Naive thymus-derived CD8-positive, alpha-beta T cell (primary cell): ENCODE data around the gene TMEM95. TPM values are rescaled to one million over a fixed set of nuclear protein-coding genes. Genes with fewer than 3 reads are reported as not detected.

Experiments
- ATAC-seq, 2 donors: fragments of 150-1000 bp; cut with Tn5 transposase in 1 of 2; sonication (Bioruptor Pico), chemical (Tn5 transposase) in 1 of 2; 1 replicate in 1 of 2; 2 replicates in 1 of 2; pipeline ENCODE4 v1.10.0; 2021; ENCODE audit warnings: mild to moderate bottlenecking in 2 of 2, moderate library complexity in 2 of 2
- POLR2A ChIA-PET: fragments of 350-600 bp; sonication (Branson Sonifier 250); formaldehyde crosslinking; loops from one replicate; lab custom pipeline; 2021; ENCODE audit warnings: antibody characterized with exemption; lab: Charles Lee
- DNase-seq, 10 donors: peaks; one replicate each; pipeline versions ENCODE4 v3.0.0 to v3.0.0-alpha.2; 2020 to 2022
- H3K27ac Mint-ChIP-seq, 10 donors: one replicate each; pipeline ENCODE4 v1.8.0; 2020 to 2022; ENCODE audit warnings: mild to moderate bottlenecking in 10 of 10, mixed read lengths in 10 of 10, moderate library complexity in 4 of 10, inconsistent platforms in 1 of 10
- H3K27me3 Mint-ChIP-seq, 5 donors: one replicate each; pipeline ENCODE4 v1.8.0; 2021 to 2022; ENCODE audit warnings: mixed read lengths in 5 of 5
- H3K36me3 Mint-ChIP-seq, 3 donors: one replicate each; pipeline ENCODE4 v1.8.0; 2020 to 2022; ENCODE audit warnings: mixed read lengths in 3 of 3, mild to moderate bottlenecking in 2 of 3, inconsistent platforms in 1 of 3
- H3K4me1 Mint-ChIP-seq, 4 donors: one replicate each; pipeline ENCODE4 v1.8.0; 2021 to 2022; ENCODE audit warnings: mixed read lengths in 4 of 4
- H3K4me3 Mint-ChIP-seq, 10 donors: one replicate each; pipeline ENCODE4 v1.8.0; 2020 to 2022; ENCODE audit warnings: mild to moderate bottlenecking in 10 of 10, mixed read lengths in 10 of 10, moderate library complexity in 6 of 10, inconsistent platforms in 1 of 10
- H3K9me3 Mint-ChIP-seq, 9 donors: one replicate each; pipeline ENCODE4 v1.8.0; 2020 to 2022; ENCODE audit warnings: mixed read lengths in 9 of 9, mild to moderate bottlenecking in 3 of 9, inconsistent platforms in 1 of 9, moderate library complexity in 1 of 9
- polyA plus RNA-seq, 3 donors: library from polyadenylated mRNA; unstranded; fragments of 300-500 nt; fragmentation: Illumina TruSeq; gene quantifications; one replicate each; pipeline ENCODE4 v1.2.3, GENCODE V29; 2021
- total RNA-seq, 8 experiments: library from RNA in 2 of 8; stranded (reverse) in 2 of 8; gene quantifications; one replicate each; pipeline ENCODE4 v1.2.3 and lab custom pipeline; 2021 to 2026

The TMEM95 gene
- total and polyA plus RNA-seq, 5 experiments from 2014 or later, result not detected

DNA sequence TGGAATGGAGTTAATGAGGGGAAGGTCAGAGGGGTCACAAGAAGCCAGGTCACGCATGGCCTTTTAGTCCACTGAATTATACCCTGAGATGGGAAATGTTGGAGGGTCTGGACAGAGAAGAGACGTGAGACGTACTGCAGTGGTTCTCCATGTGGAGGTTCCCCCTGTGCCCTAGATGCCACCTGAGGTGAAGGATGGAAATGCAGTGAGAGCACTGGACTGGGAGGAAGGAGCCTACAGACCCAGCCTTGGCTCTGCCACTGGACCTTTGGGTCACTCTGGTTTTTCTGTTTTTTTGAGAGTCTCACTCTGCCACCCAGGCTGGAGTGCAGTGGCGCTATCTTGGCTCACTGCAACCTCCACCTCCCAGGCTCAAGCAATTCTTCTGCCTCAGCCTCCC is 41.2 kb downstream of the TMEM95 start:
- H3K27me3 Mint-ChIP-seq, result no peaks in the 10 kb centered on the region
- no peak for DNase-seq
- no peak for ATAC-seq
- peaks cover 15 to 35% (median 31%) of the 10 kb centered on the region in 4 donors for H3K4me1 Mint-ChIP-seq
- peaks cover 0 to 12% (median 4%) of the 10 kb centered on the region in 3 donors for H3K36me3 Mint-ChIP-seq
- peak overlapping the region in 5 of 10 donors; percentile 16 to 78 (median 43) for H3K4me3 Mint-ChIP-seq
- POLR2A ChIA-PET, result interaction anchor here (0.6 to 4.7 kb wide), 5 partner anchors 7 to 59 kb away, joined by 3 to 50 read pairs (median 5); partner anchors contain the start of genes ACAP1 and TMEM256
- H3K27ac Mint-ChIP-seq, result peak overlapping the region in 2 of 10 donors; percentile 27 to 59
- no peaks in the 10 kb centered on the region for H3K9me3 Mint-ChIP-seq

DNA sequence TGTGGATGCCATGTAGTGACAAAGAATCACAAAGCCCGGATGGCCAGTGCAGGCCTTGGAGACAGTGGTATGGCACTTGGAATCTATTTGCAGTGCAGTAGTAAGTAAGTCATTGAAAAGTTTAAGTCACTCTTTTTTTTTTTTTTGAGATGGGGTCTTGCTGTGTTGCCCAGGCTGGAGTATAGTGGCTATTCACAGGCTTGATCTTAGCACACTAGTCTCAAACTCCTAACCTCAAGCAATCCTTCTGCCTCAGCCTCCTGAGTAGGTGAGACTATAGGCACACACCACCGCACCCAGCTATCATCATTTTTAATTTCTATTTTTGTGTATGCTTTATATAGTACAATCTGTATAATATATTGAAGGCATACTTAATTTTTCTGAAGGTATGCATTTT is 43.7 kb downstream of the TMEM95 start:
- ATAC-seq (no peak), DNase-seq (no peak)
- Mint-ChIP-seq H3K27ac (peak overlapping the region in 1 of 10 donors; percentile 2), H3K4me1 (peaks cover 9 to 26% (median 22%) of the 10 kb centered on the region in 4 donors), H3K9me3 (no peaks in the 10 kb centered on the region), H3K4me3 (no peak overlapping the region), H3K27me3 (no peaks in the 10 kb centered on the region), H3K36me3 (no peaks in the 10 kb centered on the region)
- POLR2A ChIA-PET, result interaction anchor here (0.5 to 4.7 kb wide), 3 partner anchors 10 to 287 kb away, joined by 3 to 29 read pairs (median 3); no protein-coding TSS in a partner anchor

DNA sequence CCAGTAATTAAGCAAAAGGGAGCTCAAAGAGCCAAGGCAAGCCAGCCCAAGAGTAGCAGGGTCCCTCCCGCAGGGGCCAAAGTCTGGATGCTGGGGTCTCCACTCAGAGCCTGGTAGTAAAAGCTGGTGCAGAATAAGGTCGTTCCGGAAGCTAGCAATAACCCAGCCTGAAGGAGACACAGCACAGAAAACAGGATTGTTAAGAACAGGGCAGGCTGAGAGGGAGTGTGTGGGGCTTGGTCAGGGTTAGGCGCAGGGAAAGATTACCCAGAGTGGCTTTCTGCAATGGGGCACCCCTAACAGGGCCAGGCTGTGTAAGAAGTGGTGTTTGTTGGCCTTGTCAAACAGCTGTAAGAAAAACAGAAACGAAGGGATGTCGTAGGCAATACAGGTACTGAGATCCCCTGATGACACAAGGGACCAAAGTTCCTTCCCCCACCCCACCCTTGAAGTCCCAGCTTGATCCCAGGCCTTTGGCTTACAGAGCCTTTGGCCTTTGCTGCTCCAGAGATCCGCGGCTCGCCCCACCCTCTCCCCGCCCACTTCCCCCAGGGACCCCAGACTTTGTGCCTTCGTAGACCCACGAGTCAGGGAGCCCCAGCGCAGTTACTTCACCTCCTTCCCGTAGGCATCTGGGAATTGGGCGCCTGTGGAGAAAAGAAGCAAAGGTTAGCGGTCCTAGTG is 48.2 kb downstream of the TMEM95 start:
- ATAC-seq (no peak), DNase-seq (peak in 5 of 10 donors; percentile 19 to 53 (median 37))
- peaks cover 13 to 32% (median 25%) of the 10 kb centered on the region in 4 donors for H3K4me1 Mint-ChIP-seq
- H3K27ac Mint-ChIP-seq, result peak overlapping the region; percentile 79 to 99 (median 97)
- POLR2A ChIA-PET, result interaction anchor here (0.6 to 3.6 kb wide), 16 partner anchors 9 to 594 kb away, joined by 3 to 50 read pairs (median 7); partner anchors contain the start of genes ACAP1, NEURL4, PLSCR3 and POLR2A
- peak overlapping the region; percentile 92 to 98 (median 96) for H3K4me3 Mint-ChIP-seq
- no peaks in the 10 kb centered on the region for H3K9me3 Mint-ChIP-seq
- H3K27me3 Mint-ChIP-seq, result peaks cover 0 to 2% (median 0%) of the 10 kb centered on the region in 5 donors
- H3K36me3 Mint-ChIP-seq, result no peaks in the 10 kb centered on the region

DNA sequence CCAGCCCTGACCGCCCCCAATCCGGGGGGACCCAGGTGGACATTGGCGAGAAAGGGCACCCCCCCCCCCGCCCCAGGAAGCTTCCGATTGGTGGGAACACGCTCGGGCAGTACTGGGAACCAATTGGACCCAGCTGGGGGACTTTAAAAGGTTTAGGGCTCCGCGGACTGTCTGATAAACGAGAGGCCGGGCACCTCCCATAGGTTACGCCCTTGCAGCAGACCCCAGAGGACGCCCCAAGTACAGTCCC is 48.7 kb downstream of the TMEM95 start:
- Mint-ChIP-seq H3K9me3 (no peaks in the 10 kb centered on the region), H3K4me3 (peak overlapping the region; percentile 92 to 98 (median 96)), H3K27me3 (peaks cover 0 to 2% (median 0%) of the 10 kb centered on the region in 5 donors), H3K27ac (peak overlapping the region; percentile 89 to 99 (median 98)), H3K36me3 (no peaks in the 10 kb centered on the region), H3K4me1 (peaks cover 13 to 32% (median 25%) of the 10 kb centered on the region in 4 donors)
- ATAC-seq (peak; percentile 17 to 38), DNase-seq (no peak)
- POLR2A ChIA-PET, result interaction anchor here (0.6 to 3.6 kb wide), 19 partner anchors 9 to 283 kb away, joined by 3 to 50 read pairs (median 5); partner anchors contain the start of genes ACAP1, MPDU1, NEURL4 and PLSCR3

DNA sequence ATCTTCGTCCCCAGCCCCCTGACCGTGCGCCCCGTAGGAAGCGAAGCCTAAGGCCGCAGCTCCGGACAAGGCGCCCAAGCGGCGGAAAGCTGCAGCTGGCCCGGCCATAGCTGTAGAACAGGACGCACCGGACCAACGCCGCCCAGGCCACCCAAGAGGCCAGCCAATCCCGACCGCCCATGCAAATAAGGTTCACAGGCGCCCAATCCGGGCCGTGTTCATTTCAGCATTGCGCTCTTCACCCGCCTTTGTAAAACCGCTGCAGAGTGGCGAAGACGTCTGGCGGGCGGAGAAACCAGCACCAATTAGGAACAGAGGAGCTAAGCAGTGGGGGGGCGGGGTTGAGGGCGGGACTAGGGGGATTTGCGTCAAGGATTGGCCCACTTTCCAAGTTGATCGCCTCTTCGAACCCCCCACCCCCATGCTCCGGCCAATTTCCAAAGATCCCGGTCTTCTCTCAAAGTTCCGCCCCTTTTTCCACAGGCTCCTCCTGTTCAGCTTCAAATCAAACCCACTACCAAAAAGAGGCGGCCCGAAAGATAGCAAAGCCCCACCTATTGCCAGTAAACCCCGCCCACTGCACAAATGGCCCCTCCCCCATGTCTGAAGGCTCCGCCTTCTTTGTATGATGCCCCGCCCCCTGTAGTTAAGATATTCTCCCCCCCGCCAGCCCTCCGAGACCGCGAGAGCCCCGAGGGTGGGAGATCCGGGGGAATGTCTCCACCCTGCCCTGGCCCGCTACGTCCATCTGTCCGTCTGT is 49.2 kb downstream of the TMEM95 start, which contains the start of gene TMEM256:
Gene TMEM256 (minus strand): TSS at position 121 of the 760 bp plus-strand sequence. CDS start 13 bp downstream, at position 108.
- Mint-ChIP-seq H3K27ac (peak within 1 kb of the TSS; percentile 89 to 99 (median 98)), H3K4me1 (peaks cover 15 to 35% (median 28%) of the 10 kb centered on the region in 4 donors), H3K36me3 (no peaks in the 10 kb centered on the region), H3K9me3 (no peaks in the 10 kb centered on the region), H3K4me3 (peak within 1 kb of the TSS; percentile 92 to 98 (median 96)), H3K27me3 (peaks cover 0 to 4% (median 0%) of the 10 kb centered on the region in 5 donors)
- DNase-seq (peak; percentile 89 to 97 (median 93)), ATAC-seq (peak; percentile 87 to 91)
- POLR2A ChIA-PET, result interaction anchor here (0.6 to 3.6 kb wide), 22 partner anchors 10 to 283 kb away, joined by 3 to 50 read pairs (median 4); partner anchors contain the start of genes ACAP1, MPDU1, NEURL4 and PLSCR3

DNA sequence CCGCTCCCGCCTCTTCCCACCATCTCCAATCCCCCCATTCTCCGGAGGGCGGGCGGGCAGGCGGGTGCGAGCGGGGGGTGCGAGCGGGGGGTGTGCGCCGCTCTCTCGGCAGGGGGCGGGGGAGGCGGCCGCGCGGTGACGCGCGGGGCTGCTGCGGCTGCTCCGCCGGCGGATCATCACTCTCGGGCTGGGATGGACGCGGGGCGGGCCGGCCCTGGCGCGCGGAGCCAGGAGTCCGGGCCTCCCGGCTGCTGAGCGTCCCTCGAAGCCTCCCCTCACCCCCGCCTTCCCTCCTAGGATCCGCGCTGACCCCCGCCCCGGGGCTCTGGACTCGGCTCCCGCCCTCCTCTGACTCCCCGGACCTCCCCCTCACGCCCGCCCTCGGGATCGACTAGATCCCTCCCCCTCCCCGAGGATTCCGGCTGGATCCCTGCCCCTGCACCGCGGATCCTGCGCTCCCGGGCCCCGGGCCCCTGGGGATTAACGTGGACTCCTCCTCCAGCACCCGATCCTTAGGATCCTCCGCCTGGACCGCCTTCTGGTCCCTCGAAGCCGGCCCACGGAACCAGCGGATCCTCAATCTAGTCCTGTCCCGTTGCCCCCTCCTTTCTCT is 49.9 kb downstream of the TMEM95 start:
- peaks cover 21 to 36% (median 31%) of the 10 kb centered on the region in 4 donors for H3K4me1 Mint-ChIP-seq
- H3K27me3 Mint-ChIP-seq, result peaks cover 0 to 4% (median 0%) of the 10 kb centered on the region in 5 donors
- POLR2A ChIA-PET, result interaction anchor here (0.7 to 3.6 kb wide), 17 partner anchors 11 to 282 kb away, joined by 3 to 50 read pairs (median 6); partner anchors contain the start of genes ACAP1, MPDU1, NEURL4 and PLSCR3
- H3K9me3 Mint-ChIP-seq, result no peaks in the 10 kb centered on the region
- peak overlapping the region; percentile 89 to 99 (median 98) for H3K27ac Mint-ChIP-seq
- ATAC-seq, result peak; percentile 48 to 56
- no peaks in the 10 kb centered on the region for H3K36me3 Mint-ChIP-seq
- DNase-seq, result peak in 5 of 10 donors; percentile 58 to 86 (median 77)
- peak overlapping the region; percentile 92 to 98 (median 96) for H3K4me3 Mint-ChIP-seq

DNA sequence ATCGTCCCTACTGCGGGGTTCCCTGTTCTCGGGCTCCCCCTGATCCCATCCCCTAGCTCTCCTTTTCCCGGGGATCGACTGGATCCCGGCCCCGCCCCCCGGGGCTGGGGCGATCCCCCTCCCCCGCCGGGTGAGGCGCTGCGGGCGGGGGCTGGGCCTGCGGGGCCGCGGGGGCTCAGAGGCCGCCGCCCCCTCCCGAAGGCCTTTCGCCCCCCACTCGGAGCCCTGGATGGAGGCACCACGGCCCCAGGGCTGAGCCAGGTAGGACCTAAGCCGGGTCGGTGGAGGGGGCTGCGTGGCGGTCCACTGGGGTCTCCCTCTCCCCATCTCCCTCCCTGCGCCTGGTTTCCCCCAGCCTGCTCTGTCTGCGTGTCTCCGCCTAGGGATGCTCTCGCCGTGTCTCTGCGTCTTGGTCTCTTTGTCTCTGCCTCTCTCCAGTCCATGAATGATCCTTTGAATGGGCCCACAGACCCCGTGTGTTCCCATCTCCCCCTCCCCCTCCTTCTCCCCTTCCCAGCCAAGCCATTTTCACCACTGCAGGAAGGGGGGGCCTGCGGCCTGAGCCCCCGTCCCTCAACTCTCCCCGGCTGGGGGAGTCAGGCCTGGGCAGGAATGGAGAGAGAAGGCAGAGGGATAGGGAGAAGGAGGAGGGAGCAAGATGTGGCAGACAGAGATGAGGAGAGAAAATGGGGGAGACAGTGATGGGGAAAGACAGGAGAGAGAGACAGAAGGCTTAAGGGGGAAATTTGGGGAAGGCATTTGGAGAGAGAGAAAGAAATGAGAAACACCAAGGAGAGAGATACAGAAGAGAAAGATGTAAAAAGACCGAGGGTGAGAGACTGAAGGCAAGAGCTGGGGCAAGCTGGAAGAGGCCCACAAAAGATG is 50.6 kb downstream of the TMEM95 start:
- Mint-ChIP-seq H3K4me3 (peak overlapping the region; percentile 75 to 96 (median 86)), H3K27ac (peak overlapping the region; percentile 48 to 95 (median 88)), H3K36me3 (no peaks in the 10 kb centered on the region), H3K27me3 (peaks cover 0 to 4% (median 0%) of the 10 kb centered on the region in 5 donors), H3K9me3 (no peaks in the 10 kb centered on the region), H3K4me1 (peaks cover 22 to 36% (median 31%) of the 10 kb centered on the region in 4 donors)
- DNase-seq (no peak), ATAC-seq (no peak)
- POLR2A ChIA-PET, result interaction anchor here (1.0 to 3.5 kb wide), 4 partner anchors 11 to 79 kb away, joined by 3 to 40 read pairs (median 20); partner anchors contain the start of genes PLSCR3, POLR2A and TMEM102

DNA sequence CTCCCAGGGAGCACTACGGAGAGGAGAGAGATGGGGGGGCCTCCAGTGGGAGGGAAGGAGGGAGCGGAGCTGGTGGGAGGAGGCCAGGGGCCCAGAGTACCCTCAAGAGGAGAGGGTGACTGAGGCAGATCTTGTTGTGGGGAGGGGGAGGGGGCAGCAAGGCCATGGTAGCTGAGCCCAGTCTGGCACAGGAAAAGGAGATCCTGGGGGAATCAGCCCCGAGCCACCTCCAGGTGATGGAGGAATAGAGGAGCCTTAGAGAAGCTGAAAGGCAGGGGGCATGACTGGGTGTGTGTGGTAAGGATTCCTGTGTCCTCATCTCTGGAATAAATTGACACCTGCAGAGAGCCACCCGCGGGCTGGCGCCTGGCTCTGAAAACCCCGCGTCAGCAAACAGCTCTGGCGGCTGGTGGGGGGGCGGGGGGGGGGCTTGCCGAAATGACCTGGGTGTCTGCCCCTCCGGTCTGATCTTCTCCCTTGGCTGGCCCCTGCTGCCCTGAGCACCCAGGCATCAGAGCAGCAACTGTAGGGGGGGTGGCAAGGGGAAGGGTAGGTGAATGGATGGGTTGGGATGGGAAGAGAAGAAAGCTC is 51.4 kb downstream of the TMEM95 start:
- POLR2A ChIA-PET, result interaction anchor here (0.7 to 3.4 kb wide), 5 partner anchors 9 to 73 kb away, joined by 3 to 23 read pairs (median 8); partner anchors contain the start of genes PLSCR3, TMEM102 and ZBTB4
- no peaks in the 10 kb centered on the region for H3K36me3 Mint-ChIP-seq

More for the DNA sequence above, 51.4 kb downstream of the TMEM95 start:
- H3K27me3 Mint-ChIP-seq, result peaks cover 0 to 4% (median 0%) of the 10 kb centered on the region in 5 donors
- no peaks in the 10 kb centered on the region for H3K9me3 Mint-ChIP-seq
- DNase-seq, result peak in 1 of 10 donors; percentile 25
- peaks cover 22 to 36% (median 31%) of the 10 kb centered on the region in 4 donors for H3K4me1 Mint-ChIP-seq
- H3K27ac Mint-ChIP-seq, result peak overlapping the region in 7 of 10 donors; percentile 49 to 95 (median 84)
- ATAC-seq, result no peak
- peak overlapping the region; percentile 62 to 92 (median 80) for H3K4me3 Mint-ChIP-seq
